Renal cortex interstitium (tissue), 15 donors: Measurements from ENCODE around the gene FBLIM1. TPM values are rescaled to one million over a fixed set of nuclear protein-coding genes. Genes with fewer than 3 reads are reported as not detected.
A peak's percentile ranks its signal among the peaks of the same experiment; 100 is the strongest.

Experiments used
- DNase-seq, 11 donors: peaks; one replicate each; pipeline ENCODE4 v3.0.0-alpha.2; 2013; ENCODE audit warnings: low read depth in 9 of 11, low spot score in 4 of 11; ENCODE audit errors: extremely low read depth in 1 of 11
- long read RNA-seq, 16 experiments: transcript quantifications; one replicate each; lab custom pipeline, GENCODE V29; 2026
- polyA plus RNA-seq, 3 donors: library from polyadenylated mRNA; unstranded; fragments of 120-200 nt; gene quantifications; one replicate each; pipeline ENCODE4 v1.2.1, GENCODE V29; 2013; ENCODE audit not compliant: insufficient read length in 3 of 3

Gene FBLIM1, protein sequence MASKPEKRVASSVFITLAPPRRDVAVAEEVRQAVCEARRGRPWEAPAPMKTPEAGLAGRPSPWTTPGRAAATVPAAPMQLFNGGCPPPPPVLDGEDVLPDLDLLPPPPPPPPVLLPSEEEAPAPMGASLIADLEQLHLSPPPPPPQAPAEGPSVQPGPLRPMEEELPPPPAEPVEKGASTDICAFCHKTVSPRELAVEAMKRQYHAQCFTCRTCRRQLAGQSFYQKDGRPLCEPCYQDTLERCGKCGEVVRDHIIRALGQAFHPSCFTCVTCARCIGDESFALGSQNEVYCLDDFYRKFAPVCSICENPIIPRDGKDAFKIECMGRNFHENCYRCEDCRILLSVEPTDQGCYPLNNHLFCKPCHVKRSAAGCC
- polyA plus RNA-seq, result 10 to 100 TPM; 43.8 to 60.8 (median 56.9) TPM
- long read RNA-seq, donor 1, partial matches to known transcripts, result 0 of 10 reads
- long read RNA-seq, donor 1, other reads (novel, unspliced or antisense), result 6 of 10 reads
- long read RNA-seq, donor 2, partial matches to known transcripts, result 15 of 23 reads
- long read RNA-seq, donor 2, other reads (novel, unspliced or antisense), result 0 of 23 reads
- long read RNA-seq, donor 3, transcript FBLIM1-202 (9 exons, 3,695 nt), result major isoform, 12 of 22 reads
- long read RNA-seq, donor 3, partial matches to known transcripts, result 0 of 22 reads
- long read RNA-seq, donor 3, other reads (novel, unspliced or antisense), result 10 of 22 reads
- long read RNA-seq, donor 4, transcript FBLIM1-202 (9 exons, 3,695 nt), result major isoform, 8 of 11 reads
- long read RNA-seq, donor 4, partial matches to known transcripts, result 0 of 11 reads
- long read RNA-seq, donor 4, other reads (novel, unspliced or antisense), result 0 of 11 reads
- long read RNA-seq, donor 5, result 0 reads
- long read RNA-seq, donor 6, partial matches to known transcripts, result 0 of 6 reads
- long read RNA-seq, donor 6, other reads (novel, unspliced or antisense), result 0 of 6 reads
- long read RNA-seq, donor 7, transcript FBLIM1-202 (9 exons, 3,695 nt), result major isoform, 6 of 10 reads
- long read RNA-seq, donor 7, partial matches to known transcripts, result 0 of 10 reads
- long read RNA-seq, donor 7, other reads (novel, unspliced or antisense), result 0 of 10 reads
- long read RNA-seq, donor 8, transcript FBLIM1-202 (9 exons, 3,695 nt), result major isoform, 10 of 18 reads
- long read RNA-seq, donor 8, partial matches to known transcripts, result 0 of 18 reads
- long read RNA-seq, donor 8, other reads (novel, unspliced or antisense), result 5 of 18 reads
- long read RNA-seq, donor 9, transcript FBLIM1-202 (9 exons, 3,695 nt), result major isoform, 6 of 61 reads
- long read RNA-seq, donor 9, partial matches to known transcripts, result 55 of 61 reads
- long read RNA-seq, donor 9, other reads (novel, unspliced or antisense), result 0 of 61 reads
- long read RNA-seq, donor 10, partial matches to known transcripts, result 0 of 5 reads
- long read RNA-seq, donor 10, other reads (novel, unspliced or antisense), result 0 of 5 reads
- long read RNA-seq, donor 11, transcript FBLIM1-202 (9 exons, 3,695 nt), result major isoform, 7 of 42 reads
- long read RNA-seq, donor 11, partial matches to known transcripts, result 35 of 42 reads
- long read RNA-seq, donor 11, other reads (novel, unspliced or antisense), result 0 of 42 reads
- long read RNA-seq, donor 12, partial matches to known transcripts, result 0 of 4 reads
- long read RNA-seq, donor 12, other reads (novel, unspliced or antisense), result 0 of 4 reads
- long read RNA-seq, donor 13, transcript FBLIM1-202 (9 exons, 3,695 nt), result major isoform, 12 of 21 reads
- long read RNA-seq, donor 13, partial matches to known transcripts, result 0 of 21 reads
- long read RNA-seq, donor 13, other reads (novel, unspliced or antisense), result 7 of 21 reads
- long read RNA-seq, donor 14, transcript FBLIM1-202 (9 exons, 3,695 nt), result major isoform, 5 of 28 reads
- long read RNA-seq, donor 14, partial matches to known transcripts, result 23 of 28 reads
- long read RNA-seq, donor 14, other reads (novel, unspliced or antisense), result 0 of 28 reads
- long read RNA-seq, donor 15, partial matches to known transcripts, result 0 of 1 reads
- long read RNA-seq, donor 15, other reads (novel, unspliced or antisense), result 0 of 1 reads
- long read RNA-seq, donor 16, transcript FBLIM1-202 (9 exons, 3,695 nt), result major isoform, 18 of 42 reads
- long read RNA-seq, donor 16, partial matches to known transcripts, result 0 of 42 reads
- long read RNA-seq, donor 16, other reads (novel, unspliced or antisense), result 20 of 42 reads

- peak in 1 of 11 donors; percentile 45 for DNase-seq
These were observed at the start of gene FBLIM1 for GRCh38 chr1:15758343-15758931. TSS of gene FBLIM1 (plus strand) at chr1:15758795. CDS start at chr1:15764984, 6,189 bp downstream.

- no peak for DNase-seq
These were observed 49.4 kb upstream of the FBLIM1 start for GRCh38 chr1:15709226-15709625.

GRCh38 chr1:15712168-15712567 lies 46.4 kb upstream of the FBLIM1 start:
- no peak for DNase-seq

DNA sequence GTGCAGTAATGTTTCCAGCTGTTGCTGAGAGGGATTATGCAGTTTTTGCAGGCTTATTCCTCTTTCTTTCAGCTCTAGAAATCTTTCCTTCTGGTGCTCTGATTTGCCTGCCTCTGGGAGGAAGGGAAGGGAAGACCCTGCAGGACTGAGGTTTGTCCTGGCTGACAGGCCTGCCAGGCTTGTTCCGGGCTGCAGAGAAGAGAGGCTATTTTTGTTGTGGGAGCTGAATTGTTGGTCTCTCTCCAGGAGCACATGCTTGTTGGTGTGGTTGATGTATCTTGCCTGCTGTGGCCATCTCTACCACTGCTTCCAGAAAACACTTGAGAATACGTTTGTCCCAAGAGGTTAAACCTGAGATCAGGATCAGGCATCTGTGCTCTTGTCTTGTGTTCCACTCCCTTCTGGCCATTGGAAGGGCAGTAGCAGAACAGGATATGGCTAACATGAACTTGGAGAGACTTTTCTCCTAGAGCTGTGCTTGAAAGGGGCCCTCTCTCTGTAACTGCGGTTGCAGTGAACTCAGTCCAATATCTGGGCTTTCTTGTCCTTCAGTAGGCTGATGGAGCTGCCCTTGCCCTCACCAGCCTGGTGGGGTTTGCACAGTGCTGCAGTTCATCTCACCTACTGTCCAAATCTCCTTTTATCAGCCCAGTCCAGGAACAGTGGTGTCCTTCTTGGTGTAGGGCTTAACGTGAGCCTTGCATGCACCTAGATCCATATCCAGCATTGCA lies 44.0 kb upstream of the FBLIM1 start:
- DNase-seq, result no peak

GRCh38 chr1:15717418-15718125 lies 41.0 kb upstream of the FBLIM1 start:
- DNase-seq, result no peak

DNA sequence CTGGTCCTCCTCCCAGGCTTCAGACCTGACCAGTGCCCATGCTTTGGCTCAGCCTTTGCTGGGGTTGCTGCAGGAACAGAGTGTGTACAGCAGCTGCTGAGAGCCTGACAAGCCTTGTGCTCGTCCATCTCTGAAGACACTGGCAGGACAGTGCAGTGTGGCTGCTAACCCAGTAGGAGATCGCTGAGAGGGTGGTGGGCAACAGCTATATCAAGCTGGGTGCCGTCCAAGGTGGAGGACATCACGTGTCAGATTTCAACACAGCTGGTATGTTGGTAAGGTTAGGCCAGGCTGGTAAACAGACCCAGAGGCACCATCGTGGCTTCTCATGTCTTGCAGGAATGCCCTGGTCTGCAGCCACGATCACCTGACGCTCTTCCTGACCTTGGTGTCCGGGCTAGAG lies 40.4 kb upstream of the FBLIM1 start:
- no peak for DNase-seq

GRCh38 chr1:15719381-15720120 lies 39.0 kb upstream of the FBLIM1 start:
- no peak for DNase-seq

DNA sequence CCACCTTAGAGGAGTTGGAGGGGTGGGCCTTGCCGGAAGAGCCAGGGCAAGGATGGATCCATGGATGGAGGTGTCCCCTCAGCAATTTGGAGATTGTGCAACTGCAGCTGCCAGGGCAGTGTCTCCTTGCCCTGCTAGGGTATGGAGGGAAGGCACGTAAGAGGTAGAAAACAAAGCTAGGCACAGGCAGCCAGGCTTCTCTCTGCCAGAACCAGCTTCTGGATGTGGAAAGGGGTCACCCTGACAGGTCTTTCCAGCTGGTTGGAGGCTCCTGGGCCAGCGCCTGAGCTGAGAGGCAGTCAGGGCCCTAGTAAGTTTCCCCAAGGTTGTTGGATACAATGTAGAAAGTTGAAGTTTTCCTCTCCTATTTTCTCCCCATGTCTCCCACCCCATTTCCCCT lies 37.7 kb upstream of the FBLIM1 start:
- DNase-seq, result no peak

DNA sequence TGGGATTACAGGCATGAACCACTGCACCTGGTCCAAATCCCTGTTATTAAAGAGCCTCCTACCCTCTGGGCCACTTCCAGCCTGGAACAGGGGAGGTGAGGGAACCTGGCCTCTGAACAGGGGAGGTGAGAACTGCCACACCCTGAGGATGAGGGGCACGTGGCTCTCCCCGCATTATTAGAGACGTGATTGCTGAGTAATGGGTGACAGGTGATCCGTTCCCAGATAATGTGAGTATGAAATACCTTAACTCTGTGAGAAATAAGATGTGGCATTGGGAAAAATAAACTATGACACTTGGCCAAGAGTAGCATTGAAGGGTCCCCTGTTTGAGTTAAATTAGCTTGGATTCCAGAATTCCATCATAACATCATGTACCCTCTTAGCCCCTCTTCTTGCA lies 36.2 kb upstream of the FBLIM1 start:
- no peak for DNase-seq

DNA sequence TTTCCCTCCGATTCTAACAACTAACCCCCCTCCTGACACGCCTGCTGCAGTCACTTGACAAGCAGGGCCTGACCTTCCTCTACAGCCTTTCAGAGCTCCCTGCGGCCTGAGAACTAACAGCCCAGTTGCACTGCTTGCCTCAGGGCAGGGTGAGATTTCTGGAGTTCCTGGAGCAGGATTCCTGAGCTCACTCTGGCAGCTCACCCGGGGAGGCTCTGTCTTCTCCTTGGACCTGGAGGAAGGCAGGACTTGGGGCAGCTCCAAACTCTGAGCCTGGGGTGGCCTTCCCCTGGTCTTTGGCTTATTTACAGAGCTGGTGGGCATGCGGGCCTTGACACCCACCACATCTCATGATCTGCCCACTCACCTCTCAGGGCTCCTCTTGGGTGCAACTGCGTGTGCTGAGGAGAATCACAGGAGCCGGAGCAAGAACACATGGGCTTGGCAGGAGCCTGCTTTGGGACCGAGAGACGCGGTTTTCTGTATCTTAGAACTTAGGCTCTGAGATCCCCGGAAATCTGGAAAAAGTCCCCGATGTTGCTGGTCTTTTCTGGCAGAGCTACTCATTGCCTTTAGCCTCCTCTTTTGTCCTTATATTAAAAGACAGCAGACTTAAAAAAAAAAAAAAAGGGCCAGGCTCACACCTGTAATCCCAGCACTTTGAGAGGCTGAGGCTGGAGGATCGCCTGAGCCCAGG lies 35.6 kb upstream of the FBLIM1 start:
- DNase-seq, result no peak

- no peak for DNase-seq
These were observed 34.9 kb upstream of the FBLIM1 start for GRCh38 chr1:15723631-15724246.

- no peak for DNase-seq
These were observed 33.4 kb upstream of the FBLIM1 start for GRCh38 chr1:15724949-15725880.

- DNase-seq, result no peak
These were observed 32.1 kb upstream of the FBLIM1 start for GRCh38 chr1:15726508-15726907.
